ENCODE measurements around the gene ARHGEF40.
A peak's percentile ranks its signal among the peaks of the same experiment; 100 is the strongest.

The ARHGEF40 gene

GRCh38 chr14:21070083-21070609, at the start of gene ARHGEF40:
Gene ARHGEF40, plus strand, starts transcription at chr14:21070304. Its CDS starts 93 bp downstream, at chr14:21070397.
- peak within 1 kb of the TSS; percentile 62 for H3K4me3 ChIP-seq (ENCODE audit: low read length)
- no peak for DNase-seq (ENCODE audit: low read depth)
- TF ChIP-seq CTCF (IDR thresholded peaks at IDR 0.05; ENCODE audit: insufficient read depth, low read depth, low read length, missing control alignments), result no peak

GRCh38 chr14:21020977-21021545, 49.0 kb upstream of the ARHGEF40 start:
- no peak for TF ChIP-seq CTCF (IDR thresholded peaks at IDR 0.05; ENCODE audit: insufficient read depth, low read depth, low read length, missing control alignments)
- no peak overlapping the region for H3K4me3 ChIP-seq (ENCODE audit: low read length)
- no peak for DNase-seq (ENCODE audit: low read depth)

GRCh38 chr14:21022686-21023085, 47.4 kb upstream of the ARHGEF40 start:
- DNase-seq (ENCODE audit: low read depth), result no peak
- H3K4me3 ChIP-seq (ENCODE audit: low read length), result no peak overlapping the region
- no peak for TF ChIP-seq CTCF (IDR thresholded peaks at IDR 0.05; ENCODE audit: insufficient read depth, low read depth, low read length, missing control alignments)

GRCh38 chr14:21023174-21023573, 46.9 kb upstream of the ARHGEF40 start:
- DNase-seq (ENCODE audit: low read depth), result no peak
- TF ChIP-seq CTCF (IDR thresholded peaks at IDR 0.05; ENCODE audit: insufficient read depth, low read depth, low read length, missing control alignments), result no peak
- H3K4me3 ChIP-seq (ENCODE audit: low read length), result no peak overlapping the region

GRCh38 chr14:21023817-21024584, 46.1 kb upstream of the ARHGEF40 start:
- no peak for DNase-seq (ENCODE audit: low read depth)
- no peak for TF ChIP-seq CTCF (IDR thresholded peaks at IDR 0.05; ENCODE audit: insufficient read depth, low read depth, low read length, missing control alignments)
- peak overlapping the region; percentile 64 for H3K4me3 ChIP-seq (ENCODE audit: low read length)

DNA sequence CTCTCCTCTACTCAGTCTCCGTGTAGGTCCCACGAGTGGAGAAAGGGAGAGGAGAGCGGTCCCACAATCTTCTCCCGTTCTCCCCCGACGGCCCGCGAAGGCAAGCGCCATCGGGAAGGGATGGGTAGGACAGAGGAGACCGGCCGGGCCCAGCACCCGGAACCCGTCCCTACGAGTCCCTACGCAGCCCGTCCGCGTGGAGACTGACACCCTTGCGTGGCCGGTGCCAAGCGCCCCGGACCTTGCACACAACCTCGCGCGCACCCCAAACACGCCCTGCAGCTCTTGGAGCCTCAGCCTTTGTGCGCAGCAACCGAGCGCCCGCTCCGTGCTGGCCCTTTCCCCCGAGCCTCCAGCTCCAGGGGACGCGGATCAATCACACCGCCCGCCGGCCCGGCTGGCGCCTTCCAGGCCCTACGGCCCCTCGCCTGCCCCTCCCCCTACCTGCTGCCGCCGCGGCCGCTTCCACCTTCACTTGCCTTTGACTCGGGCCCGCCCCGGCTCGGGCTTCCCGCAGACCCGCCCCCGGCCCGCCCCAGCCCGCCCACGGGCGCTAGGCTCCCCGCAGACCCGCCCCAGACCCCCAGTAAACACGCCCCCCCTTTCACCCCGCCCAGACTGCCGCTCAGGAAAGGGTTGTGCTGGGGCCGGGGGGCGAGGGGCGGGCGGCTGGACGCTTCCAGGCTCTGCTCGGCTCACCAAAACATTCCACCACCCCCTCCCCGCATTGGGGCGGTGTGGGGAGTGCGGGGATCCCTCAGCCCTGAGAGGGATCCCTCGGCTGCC, 45.3 kb upstream of the ARHGEF40 start, which contains the start of gene NDRG2:
TSS of gene NDRG2 (minus strand) at position 477 of the 786 bp plus-strand sequence. CDS start 1,746 bp downstream, outside the sequence.
- peak; percentile 37 for DNase-seq (ENCODE audit: low read depth)
- TF ChIP-seq CTCF (IDR thresholded peaks at IDR 0.05; ENCODE audit: insufficient read depth, low read depth, low read length, missing control alignments), result no peak
- H3K4me3 ChIP-seq (ENCODE audit: low read length), result peak within 1 kb of the TSS; percentile 64
